ENCODE measurements around the gene UBFD1.

Gene UBFD1

GRCh38 chr16:23521037-23521743 is 36.3 kb upstream of the UBFD1 start:
- no peak overlapping the region for H3K9ac ChIP-seq
- H2AFZ ChIP-seq, result no peak overlapping the region
- no peaks in the 10 kb centered on the region for H3K79me2 ChIP-seq
- no peaks in the 10 kb centered on the region for H3K36me3 ChIP-seq (ENCODE audit: control insufficient read depth, insufficient read depth, low read length)
- TF ChIP-seq CTCF (IDR thresholded peaks at IDR 0.05), result no peak
- H3K27me3 ChIP-seq (ENCODE audit: control insufficient read depth, insufficient read depth, low read length), result no peaks in the 10 kb centered on the region
- no peak overlapping the region for H3K4me2 ChIP-seq (ENCODE audit: low read length)
- H3K9me3 ChIP-seq (ENCODE audit: control insufficient read depth, low read length), result no peaks in the 10 kb centered on the region
- H3K27ac ChIP-seq, result no peak overlapping the region
- no peak overlapping the region for H3K4me3 ChIP-seq (ENCODE audit: low read depth, low read length)
- no peaks in the 10 kb centered on the region for H3K4me1 ChIP-seq

GRCh38 chr16:23521965-23522364 is 35.6 kb upstream of the UBFD1 start:
- no peak for TF ChIP-seq CTCF (IDR thresholded peaks at IDR 0.05)
- Histone ChIP-seq H3K79me2 (no peaks in the 10 kb centered on the region), H3K36me3 (ENCODE audit: control insufficient read depth, insufficient read depth, low read length) (no peaks in the 10 kb centered on the region), H3K27ac (no peak overlapping the region), H3K9me3 (ENCODE audit: control insufficient read depth, low read length) (no peaks in the 10 kb centered on the region), H3K4me1 (no peaks in the 10 kb centered on the region), H3K4me2 (ENCODE audit: low read length) (no peak overlapping the region), H3K9ac (no peak overlapping the region), H3K27me3 (ENCODE audit: control insufficient read depth, insufficient read depth, low read length) (no peaks in the 10 kb centered on the region), H3K4me3 (ENCODE audit: low read depth, low read length) (no peak overlapping the region), H2AFZ (no peak overlapping the region)

- H3K79me2 ChIP-seq, result no peaks in the 10 kb centered on the region
- TF ChIP-seq CTCF (IDR thresholded peaks at IDR 0.05), result no peak
- no peak overlapping the region for H3K4me3 ChIP-seq (ENCODE audit: low read depth, low read length)
- H2AFZ ChIP-seq, result no peak overlapping the region
- H3K4me2 ChIP-seq (ENCODE audit: low read length), result no peak overlapping the region
- H3K9me3 ChIP-seq (ENCODE audit: control insufficient read depth, low read length), result no peaks in the 10 kb centered on the region
- no peaks in the 10 kb centered on the region for H3K36me3 ChIP-seq (ENCODE audit: control insufficient read depth, insufficient read depth, low read length)
- no peaks in the 10 kb centered on the region for H3K27me3 ChIP-seq (ENCODE audit: control insufficient read depth, insufficient read depth, low read length)
- no peak overlapping the region for H3K9ac ChIP-seq
- H3K4me1 ChIP-seq, result no peaks in the 10 kb centered on the region
- no peak overlapping the region for H3K27ac ChIP-seq
These were observed 34.2 kb upstream of the UBFD1 start for GRCh38 chr16:23523321-23523720.

- Histone ChIP-seq H3K4me2 (ENCODE audit: low read length) (no peak overlapping the region), H3K79me2 (no peaks in the 10 kb centered on the region), H3K27me3 (ENCODE audit: control insufficient read depth, insufficient read depth, low read length) (no peaks in the 10 kb centered on the region), H3K4me3 (ENCODE audit: low read depth, low read length) (no peak overlapping the region), H3K36me3 (ENCODE audit: control insufficient read depth, insufficient read depth, low read length) (no peaks in the 10 kb centered on the region), H3K9ac (no peak overlapping the region), H3K4me1 (no peaks in the 10 kb centered on the region), H3K9me3 (ENCODE audit: control insufficient read depth, low read length) (no peaks in the 10 kb centered on the region), H2AFZ (no peak overlapping the region), H3K27ac (no peak overlapping the region)
- TF ChIP-seq CTCF (IDR thresholded peaks at IDR 0.05), result no peak
These were observed 33.6 kb upstream of the UBFD1 start for GRCh38 chr16:23523876-23524385.

GRCh38 chr16:23524886-23525285 is 32.6 kb upstream of the UBFD1 start:
- Histone ChIP-seq H3K4me1 (no peaks in the 10 kb centered on the region), H3K36me3 (ENCODE audit: control insufficient read depth, insufficient read depth, low read length) (no peaks in the 10 kb centered on the region), H3K27me3 (ENCODE audit: control insufficient read depth, insufficient read depth, low read length) (no peaks in the 10 kb centered on the region), H3K4me2 (ENCODE audit: low read length) (no peak overlapping the region), H3K79me2 (no peaks in the 10 kb centered on the region), H3K27ac (no peak overlapping the region), H3K9ac (no peak overlapping the region), H2AFZ (no peak overlapping the region), H3K4me3 (ENCODE audit: low read depth, low read length) (no peak overlapping the region), H3K9me3 (ENCODE audit: control insufficient read depth, low read length) (no peaks in the 10 kb centered on the region)
- TF ChIP-seq CTCF (IDR thresholded peaks at IDR 0.05), result no peak
